Right kidney (tissue), 1 donor: ENCODE data around the gene CNDP1.
A peak's percentile ranks its signal among the peaks of the same experiment; 100 is the strongest.

Experiments
- DNase-seq: peaks from one replicate; pipeline ENCODE4 v3.0.0-alpha.2; 2016

Gene CNDP1

DNA sequence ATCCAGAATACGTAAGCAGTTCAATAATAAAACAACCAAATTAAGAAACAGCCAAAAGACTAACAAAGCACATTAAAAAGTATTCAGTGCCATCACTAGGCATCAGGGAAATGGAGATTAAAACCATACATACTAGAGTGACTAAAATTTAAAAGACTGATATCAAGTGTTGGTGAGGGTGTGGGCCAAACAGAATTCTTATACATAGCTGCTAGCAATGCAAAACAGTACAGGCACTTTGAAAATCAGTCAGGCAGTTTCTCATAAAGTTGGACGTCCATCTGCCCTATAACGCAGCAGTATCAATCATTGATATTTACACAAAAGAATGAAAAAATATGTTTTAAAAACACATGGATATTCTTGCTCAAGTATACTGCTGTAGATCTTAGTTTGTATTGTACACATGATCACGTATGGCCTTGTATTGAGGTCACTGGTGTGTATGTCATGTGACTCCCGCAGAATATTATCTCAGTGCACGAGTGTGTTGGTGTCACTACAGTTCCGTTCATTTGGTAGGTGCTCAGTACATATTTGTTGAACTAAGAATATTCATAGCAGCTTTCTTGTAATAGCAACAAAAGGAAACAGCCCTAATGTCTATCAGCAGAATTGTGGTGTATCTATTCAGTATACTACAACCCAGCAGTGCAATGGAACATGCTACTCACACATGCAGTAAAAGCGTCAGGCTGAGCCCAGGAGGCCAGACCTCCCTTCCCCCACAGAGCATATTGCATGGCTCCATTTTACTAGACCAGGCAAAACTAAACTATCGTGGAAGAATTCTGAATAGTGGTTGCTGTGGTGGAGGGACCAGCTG lies 92.0 kb downstream of the CNDP1 start:
- no peak for DNase-seq

DNA sequence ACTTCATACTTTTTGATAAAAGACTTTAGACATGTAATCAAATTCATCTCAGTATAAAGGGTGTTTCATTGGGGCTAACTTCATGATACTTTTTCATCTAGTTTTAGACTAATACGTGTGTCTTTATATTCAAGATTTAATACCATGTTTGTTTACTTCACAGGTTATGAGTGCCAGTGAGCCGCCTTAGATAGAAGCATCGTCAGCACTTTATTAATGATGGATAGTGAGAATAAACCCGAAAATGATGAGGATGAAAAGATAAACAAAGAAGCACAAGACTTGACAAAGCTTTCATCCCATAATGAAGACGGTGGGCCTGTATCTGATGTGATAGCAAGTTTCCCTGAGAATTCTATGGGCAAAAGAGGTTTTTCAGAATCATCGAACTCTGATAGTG lies 96.5 kb downstream of the CNDP1 start:
- DNase-seq = no peak

DNA sequence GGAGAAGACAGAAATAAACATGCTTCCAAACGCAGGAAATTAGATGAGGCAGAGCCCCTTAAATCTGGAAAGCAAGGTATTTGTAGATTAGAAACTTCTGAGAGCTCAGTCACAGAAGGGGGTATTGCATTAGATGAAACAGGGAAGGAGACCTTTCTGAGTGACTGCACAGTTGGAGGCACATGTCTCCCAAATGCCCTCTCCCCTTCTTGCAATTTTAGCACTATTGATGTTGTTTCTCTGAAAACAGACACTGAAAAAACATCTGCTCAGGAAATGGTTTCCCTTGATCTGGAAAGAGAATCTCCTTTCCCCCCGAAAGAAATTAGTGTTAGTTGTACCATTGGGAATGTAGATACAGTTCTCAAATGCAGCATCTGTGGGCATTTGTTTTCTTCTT lies 96.9 kb downstream of the CNDP1 start:
- DNase-seq = no peak

DNA sequence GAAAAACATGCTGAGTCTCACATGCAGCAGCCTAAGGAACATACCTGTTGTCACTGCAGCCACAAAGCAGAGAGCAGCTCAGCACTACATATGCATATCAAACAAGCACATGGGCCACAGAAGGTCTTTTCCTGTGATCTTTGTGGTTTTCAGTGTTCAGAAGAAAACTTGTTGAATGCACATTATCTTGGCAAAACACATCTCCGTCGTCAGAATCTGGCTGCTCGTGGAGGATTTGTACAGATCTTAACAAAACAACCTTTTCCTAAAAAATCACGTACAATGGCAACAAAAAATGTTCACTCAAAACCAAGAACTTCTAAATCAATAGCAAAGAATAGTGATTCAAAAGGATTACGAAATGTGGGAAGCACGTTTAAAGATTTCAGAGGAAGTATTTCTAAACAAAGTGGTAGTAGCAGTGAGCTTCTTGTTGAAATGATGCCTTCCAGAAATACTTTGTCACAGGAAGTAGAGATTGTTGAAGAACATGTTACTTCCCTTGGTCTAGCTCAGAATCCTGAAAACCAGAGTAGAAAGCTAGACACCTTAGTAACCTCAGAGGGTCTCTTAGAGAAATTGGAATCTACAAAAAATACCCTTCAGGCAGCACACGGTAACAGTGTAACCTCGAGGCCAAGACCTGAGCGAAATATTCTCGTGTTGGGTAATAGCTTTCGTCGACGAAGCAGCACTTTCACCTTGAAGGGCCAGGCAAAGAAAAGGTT lies 97.5 kb downstream of the CNDP1 start:
- DNase-seq = no peak

DNA sequence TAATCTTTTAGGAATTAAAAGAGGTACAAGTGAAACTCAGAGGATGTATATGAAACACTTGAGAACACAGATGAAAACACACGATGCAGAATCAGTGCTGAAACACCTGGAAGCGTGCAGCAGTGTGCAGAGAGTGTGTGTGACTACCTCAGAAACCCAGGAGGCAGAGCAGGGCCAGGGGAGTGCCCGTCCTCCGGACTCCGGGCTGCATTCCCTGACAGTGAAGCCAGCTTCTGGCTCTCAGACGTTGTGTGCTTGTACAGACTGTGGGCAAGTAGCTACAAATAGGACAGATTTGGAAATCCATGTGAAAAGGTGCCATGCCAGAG lies 98.0 kb downstream of the CNDP1 start:
- DNase-seq = no peak

DNA sequence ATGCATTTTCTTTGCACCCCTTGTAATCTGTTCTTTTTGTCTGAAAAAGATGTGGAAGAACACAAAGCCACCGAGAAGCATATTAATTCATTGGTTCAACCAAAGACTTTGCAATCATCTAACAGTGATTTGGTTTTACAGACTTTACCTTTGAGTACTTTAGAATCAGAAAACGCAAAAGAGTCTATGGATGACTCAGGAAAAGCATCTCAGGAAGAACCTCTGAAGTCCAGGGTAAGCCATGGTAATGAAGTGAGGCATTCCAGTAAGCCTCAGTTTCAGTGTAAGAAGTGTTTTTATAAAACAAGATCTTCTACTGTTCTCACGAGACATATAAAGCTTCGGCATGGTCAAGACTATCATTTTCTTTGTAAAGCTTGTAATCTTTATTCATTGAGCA lies 98.6 kb downstream of the CNDP1 start:
- DNase-seq = no peak

DNA sequence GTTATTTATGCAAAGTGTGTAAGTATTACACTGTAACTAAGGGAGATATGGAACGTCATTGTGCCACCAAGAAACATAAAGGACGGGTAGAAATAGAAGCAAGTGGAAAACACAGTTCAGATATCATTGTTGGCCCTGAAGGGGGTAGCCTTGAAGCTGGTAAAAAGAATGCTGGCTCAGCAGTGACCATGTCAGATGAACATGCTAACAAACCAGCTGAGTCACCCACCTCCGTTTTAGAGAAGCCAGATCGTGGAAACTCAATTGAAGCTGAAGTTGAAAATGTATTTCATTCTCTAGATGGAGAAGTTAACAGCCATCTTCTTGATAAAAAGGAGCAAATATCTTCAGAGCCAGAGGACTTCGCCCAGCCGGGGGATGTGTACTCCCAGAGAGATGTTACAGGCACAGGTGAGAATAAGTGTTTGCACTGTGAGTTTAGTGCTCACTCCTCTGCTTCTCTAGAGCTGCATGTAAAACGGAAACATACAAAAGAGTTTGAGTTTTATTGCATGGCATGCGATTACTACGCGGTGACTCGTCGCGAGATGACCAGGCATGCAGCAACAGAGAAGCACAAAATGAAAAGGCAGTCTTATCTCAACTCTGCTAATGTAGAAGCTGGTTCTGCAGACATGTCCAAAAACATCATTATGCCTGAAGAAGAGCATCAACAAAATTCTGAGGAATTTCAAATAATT lies 99.5 kb downstream of the CNDP1 start:
- no peak for DNase-seq

DNA sequence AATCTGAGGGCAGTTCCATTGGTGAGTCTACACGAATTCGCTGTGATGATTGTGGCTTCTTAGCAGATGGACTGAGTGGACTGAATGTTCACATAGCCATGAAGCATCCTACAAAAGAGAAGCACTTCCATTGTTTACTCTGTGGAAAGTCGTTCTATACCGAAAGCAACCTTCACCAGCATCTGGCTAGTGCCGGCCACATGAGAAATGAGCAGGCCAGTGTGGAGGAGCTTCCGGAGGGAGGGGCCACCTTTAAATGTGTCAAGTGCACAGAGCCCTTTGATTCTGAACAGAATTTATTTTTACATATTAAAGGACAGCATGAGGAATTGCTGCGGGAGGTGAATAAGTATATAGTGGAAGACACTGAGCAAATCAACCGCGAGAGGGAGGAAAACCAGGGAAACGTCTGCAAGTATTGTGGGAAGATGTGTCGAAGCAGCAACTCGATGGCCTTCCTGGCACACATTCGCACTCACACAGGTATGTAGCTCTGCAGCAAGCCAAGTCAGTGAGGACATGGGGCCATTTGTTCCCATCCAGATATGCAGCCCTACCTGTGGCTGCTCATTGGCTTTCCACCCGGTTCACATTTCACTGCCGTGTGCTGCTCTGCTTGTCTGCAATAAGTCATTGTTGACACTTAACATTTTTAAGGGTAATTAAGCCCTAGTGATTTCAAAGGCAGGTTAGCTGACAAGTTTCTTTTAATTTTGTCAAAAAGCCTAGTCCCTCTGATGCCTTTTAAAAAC lies 101.1 kb downstream of the CNDP1 start:
- peak; percentile 35 for DNase-seq
